Measurements from ENCODE around the gene ADGRV1. TPM values are rescaled to one million over a fixed set of nuclear protein-coding genes. Genes with fewer than 3 reads are reported as not detected.

ADGRV1 gene
- total RNA-seq, 1 donor: 0.43 TPM

GRCh38 chr5:90902651-90903386, 344.2 kb downstream of the ADGRV1 start:
- TF ChIP-seq CTCF (IDR thresholded peaks at IDR 0.05; ENCODE audit: insufficient read depth, low read depth, low read length): no peak
- H3K4me3 ChIP-seq (ENCODE audit: low read depth, low read length): no peak overlapping the region
- DNase-seq (ENCODE audit: low read depth): no peak

DNA sequence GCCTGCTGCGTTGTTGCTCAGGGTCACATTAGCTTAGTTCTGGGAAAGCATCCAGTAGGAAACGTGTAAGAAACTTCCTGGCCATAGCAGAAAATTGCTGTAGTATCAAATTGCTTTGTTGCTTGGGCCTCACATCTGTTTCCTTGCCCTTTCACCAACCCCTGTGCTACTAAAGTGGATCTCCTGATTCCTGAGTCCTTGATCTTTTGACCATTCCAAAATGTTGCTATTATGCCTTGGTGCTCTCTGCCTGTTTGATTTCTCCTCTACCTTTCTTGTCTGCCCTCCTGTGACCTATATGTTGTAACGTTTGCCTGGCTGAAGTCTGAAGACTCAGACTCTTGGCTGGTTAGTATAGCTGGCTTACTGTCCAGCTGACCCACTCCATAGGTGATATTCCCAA, 350.5 kb downstream of the ADGRV1 start:
- peak; percentile 43 for DNase-seq (ENCODE audit: low read depth)
- H3K4me3 ChIP-seq (ENCODE audit: low read depth, low read length): no peak overlapping the region
- TF ChIP-seq CTCF (IDR thresholded peaks at IDR 0.05; ENCODE audit: insufficient read depth, low read depth, low read length): no peak

GRCh38 chr5:90909940-90910339, 351.3 kb downstream of the ADGRV1 start:
- TF ChIP-seq CTCF (IDR thresholded peaks at IDR 0.05; ENCODE audit: insufficient read depth, low read depth, low read length): no peak
- no peak overlapping the region for H3K4me3 ChIP-seq (ENCODE audit: low read depth, low read length)
- DNase-seq (ENCODE audit: low read depth): no peak

DNA sequence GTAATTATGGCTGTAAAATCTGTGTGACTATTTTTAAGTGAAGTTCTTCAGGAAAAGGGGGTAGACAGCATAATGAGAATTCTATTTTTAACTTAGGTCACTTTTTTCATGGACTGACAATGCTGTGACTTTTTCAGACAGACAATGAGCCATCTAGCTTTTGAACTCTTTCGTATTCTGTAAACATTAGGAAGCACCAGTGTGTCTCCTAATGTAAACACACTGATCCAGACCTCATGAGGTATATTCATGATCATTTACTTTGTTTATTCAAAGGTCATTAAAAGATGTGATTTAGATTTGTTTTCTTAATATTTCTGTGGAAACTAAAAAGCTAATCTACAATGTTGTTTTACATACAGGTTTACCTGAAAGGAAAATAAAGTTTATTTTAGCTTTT, 352.6 kb downstream of the ADGRV1 start:
- H3K4me3 ChIP-seq (ENCODE audit: low read depth, low read length): no peak overlapping the region
- no peak for TF ChIP-seq CTCF (IDR thresholded peaks at IDR 0.05; ENCODE audit: insufficient read depth, low read depth, low read length)
- no peak for DNase-seq (ENCODE audit: low read depth)

- H3K4me3 ChIP-seq (ENCODE audit: low read depth, low read length): no peak overlapping the region
- DNase-seq (ENCODE audit: low read depth): no peak
- no peak for TF ChIP-seq CTCF (IDR thresholded peaks at IDR 0.05; ENCODE audit: insufficient read depth, low read depth, low read length)
Observed at GRCh38 chr5:90912476-90912875, 353.9 kb downstream of the ADGRV1 start.

DNA sequence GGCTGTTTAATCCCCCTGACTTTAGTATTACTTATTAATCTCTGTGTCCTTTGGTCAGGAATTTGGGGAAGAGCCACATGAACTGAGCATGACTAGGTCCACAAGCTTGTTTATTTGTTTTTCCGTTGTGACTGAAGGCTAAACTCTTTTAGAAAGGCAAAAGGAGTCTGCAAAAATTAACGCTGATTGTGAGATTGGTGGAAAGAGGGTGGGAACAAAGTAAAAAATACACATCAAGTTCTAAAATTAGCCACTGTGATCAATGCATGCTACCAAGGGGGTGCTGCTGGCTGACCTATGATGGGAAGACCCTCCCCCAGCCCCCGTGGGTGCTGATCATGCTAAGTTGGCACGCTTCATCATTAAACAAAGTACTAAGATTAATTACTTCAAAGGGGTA, 356.8 kb downstream of the ADGRV1 start:
- no peak overlapping the region for H3K4me3 ChIP-seq (ENCODE audit: low read depth, low read length)
- no peak for DNase-seq (ENCODE audit: low read depth)
- TF ChIP-seq CTCF (IDR thresholded peaks at IDR 0.05; ENCODE audit: insufficient read depth, low read depth, low read length): no peak

All from fibroblast of villous mesenchyme (primary cell).